IMR-90 (cell line): Measurements from ENCODE around the gene SLC9A7. TPM values are rescaled to one million over a fixed set of nuclear protein-coding genes. Genes with fewer than 3 reads are reported as not detected.

Experiments
- ATAC-seq: fragments of 200-7000 bp; cut with Tn5 transposase; 2 replicates; pipeline ENCODE4 v1.9.1; 2020; ENCODE audit warnings: low read depth, mild to moderate bottlenecking, moderate library complexity
- BruUV-seq: library from RNA; stranded (reverse); fragments of 400-500 nt; replicated peaks from 2 replicates; lab custom pipeline; 2021; lab: Mats Ljungman, UMichigan
- CTCF ChIA-PET: fragments of 300-600 bp; formaldehyde crosslinking; extraction: SDS; loops from one replicate; lab custom pipeline; 2021; ENCODE audit warnings: antibody characterized with exemption; lab: Yijun Ruan, JAX
- POLR2A ChIA-PET: fragments of 300-600 bp; sonication (Branson Sonifier 250); formaldehyde crosslinking; loops from one replicate; lab custom pipeline; 2022; ENCODE audit warnings: antibody characterized with exemption; ENCODE audit not compliant: unreplicated experiment; lab: Charles Lee
- DNase-seq: peaks from one replicate; pipeline ENCODE4 v3.0.0; 2013
- H2AFZ ChIP-seq: replicated peaks from 2 replicates; pipeline ENCODE3; 2013; ENCODE audit warnings: low read length, mild to moderate bottlenecking; ENCODE audit not compliant: poor library complexity
- H2AK5ac ChIP-seq: 2 replicates; pipeline ENCODE4 v1.6.1; 2013; ENCODE audit warnings: low read depth, low read length, inconsistent platforms
- H2AK9ac ChIP-seq: replicated peaks from 2 replicates; pipeline ENCODE3; 2013; ENCODE audit warnings: mild to moderate bottlenecking, low read depth, low read length, moderate library complexity; ENCODE audit not compliant: poor library complexity
- H2BK120ac ChIP-seq: 2 replicates; pipeline ENCODE4 v1.6.1; 2013; ENCODE audit warnings: low read depth, low read length, inconsistent platforms
- H2BK15ac ChIP-seq: 3 replicates; pipeline ENCODE4 v1.6.1; 2013; ENCODE audit warnings: low read depth, low read length, inconsistent platforms
- H2BK20ac ChIP-seq: 2 replicates; pipeline ENCODE4 v1.6.1; 2013; ENCODE audit warnings: low read depth, mild to moderate bottlenecking, inconsistent platforms, low read length, moderate library complexity
- H2BK5ac ChIP-seq: 2 replicates; pipeline ENCODE4 v1.6.1; 2013; ENCODE audit warnings: mild to moderate bottlenecking, low read depth, low read length, inconsistent platforms; ENCODE audit not compliant: poor library complexity, severe bottlenecking
- H3K14ac ChIP-seq: replicated peaks from 2 replicates; pipeline ENCODE4 v1.6.1; 2013; ENCODE audit warnings: low read depth, low read length, inconsistent platforms
- H3K18ac ChIP-seq: 2 replicates; pipeline ENCODE4 v1.6.1; 2013; ENCODE audit warnings: low read depth, low read length, control low read depth
- H3K23ac ChIP-seq: 2 replicates; pipeline ENCODE4 v1.6.1; 2013; ENCODE audit warnings: low read depth, low read length, inconsistent platforms
- H3K27ac ChIP-seq: 2 replicates; pipeline ENCODE4 v1.5.1; 2013; ENCODE audit warnings: mild to moderate bottlenecking, control low read depth, low read length; ENCODE audit not compliant: insufficient read depth
- H3K27me3 ChIP-seq: 2 replicates; pipeline ENCODE4 v1.6.1; 2013; ENCODE audit warnings: low read length; ENCODE audit not compliant: control insufficient read depth, insufficient read depth
- H3K36me3 ChIP-seq: 2 replicates; pipeline ENCODE4 v1.6.1; 2013; ENCODE audit warnings: low read length, mixed read lengths; ENCODE audit not compliant: control insufficient read depth, insufficient read depth
- H3K4ac ChIP-seq: 2 replicates; pipeline ENCODE4 v1.6.1; 2013; ENCODE audit warnings: low read depth, low read length, inconsistent platforms
- H3K4me1 ChIP-seq: 2 replicates; pipeline ENCODE4 v1.6.1; 2013; ENCODE audit warnings: low read length, mixed read lengths; ENCODE audit not compliant: control insufficient read depth, insufficient read depth
- H3K4me2 ChIP-seq: 2 replicates; pipeline ENCODE4 v1.6.1; 2013; ENCODE audit warnings: low read depth, mild to moderate bottlenecking, control low read depth, low read length, moderate library complexity
- H3K4me3 ChIP-seq: 2 replicates; pipeline ENCODE4 v1.5.1; 2013; ENCODE audit warnings: low read depth, mild to moderate bottlenecking, control low read depth, low read length, moderate library complexity; ENCODE audit not compliant: insufficient read depth
- H3K56ac ChIP-seq: 2 replicates; pipeline ENCODE4 v1.6.1; 2013; ENCODE audit warnings: low read length, inconsistent platforms; ENCODE audit not compliant: insufficient read depth; ENCODE audit errors: extremely low read depth
- H3K79me1 ChIP-seq, 2 experiments: 2 replicates each; pipeline ENCODE4 v1.6.1; 2013; ENCODE audit warnings: low read length in 2 of 2, inconsistent platforms in 1 of 2, low read depth in 1 of 2
- H3K9ac ChIP-seq: 2 replicates; pipeline ENCODE4 v1.6.1; 2013; ENCODE audit warnings: low read depth, low read length, control low read depth
- H3K9me1 ChIP-seq: 2 replicates; pipeline ENCODE4 v1.6.1; 2013; ENCODE audit warnings: low read length, inconsistent platforms; ENCODE audit not compliant: insufficient read depth
- H3K9me3 ChIP-seq: 2 replicates; pipeline ENCODE4 v1.6.1; 2013; ENCODE audit warnings: low read length; ENCODE audit not compliant: control insufficient read depth, insufficient read depth
- H4K20me1 ChIP-seq: 2 replicates; pipeline ENCODE4 v1.6.1; 2013; ENCODE audit warnings: low read length, inconsistent platforms; ENCODE audit not compliant: insufficient read depth
- H4K5ac ChIP-seq: 2 replicates; pipeline ENCODE4 v1.6.1; 2013; ENCODE audit warnings: mild to moderate bottlenecking, low read depth, low read length, control low read depth
- H4K8ac ChIP-seq, 2 experiments: 2 replicates each; pipeline ENCODE4 v1.6.1; 2013; ENCODE audit warnings: low read depth in 2 of 2, low read length in 2 of 2, control low read depth in 1 of 2, inconsistent platforms in 1 of 2
- H4K91ac ChIP-seq: 2 replicates; pipeline ENCODE4 v1.6.1; 2013; ENCODE audit warnings: low read depth, low read length, inconsistent platforms; ENCODE audit not compliant: insufficient read depth
- CEBPB ChIP-seq: IDR thresholded peaks from 2 replicates; pipeline ENCODE4 v1.6.1; 2012; ENCODE audit warnings: low read depth, low read length, improper control_type of control experiment
- RAD21 ChIP-seq: IDR thresholded peaks from 2 replicates; pipeline ENCODE4 v1.6.1; 2012; ENCODE audit warnings: low read length, improper control_type of control experiment
- RCOR1 ChIP-seq: IDR thresholded peaks from 2 replicates; pipeline ENCODE4 v1.6.1; 2012; ENCODE audit warnings: mild to moderate bottlenecking, low read length, improper control_type of control experiment; ENCODE audit not compliant: insufficient replicate concordance
- WGBS, 2 experiments: methylation state at CpG; one replicate each; pipeline versions ENCODE4 v1.1.5 to v1.1.7; 2013; ENCODE audit warnings: missing lambda C conversion rate in 2 of 2; ENCODE audit not compliant: insufficient read length in 1 of 2; ENCODE audit errors: extremely low coverage in 2 of 2; 5-methylcytosine and 5-hydroxymethylcytosine counted together
- dilution Hi-C: fragments of 300-500 bp; cut with HindIII; formaldehyde crosslinking; loops from one replicate; pipeline ENCODE4 v1.14.3; 2018; ENCODE audit warnings: low sequenced_read_pairs; ENCODE audit not compliant: unreplicated experiment
- in situ Hi-C: fragments of 300-500 bp; cut with MboI; formaldehyde crosslinking; loops from 3 replicates; pipeline ENCODE4 v1.14.3; 2019; ENCODE audit warnings: low sequenced_read_pairs, inconsistent platforms, mixed read lengths
- intact Hi-C: fragments of 100-400 bp; cut with micrococcal nuclease; formaldehyde crosslinking; loops from 2 replicates; pipeline ENCODE4 v1.10.0; 2022
- polyA plus RNA-seq, 3 experiments: library from polyadenylated mRNA; depleted of rRNA; stranded (reverse); fragments of >200 nt; gene quantifications; 2 replicates each; pipeline ENCODE4 v1.2.3, GENCODE V29; 2012; ENCODE audit warnings: low replicate concordance in 1 of 3
- total RNA-seq: library from RNA; depleted of rRNA; stranded (reverse); fragments of >200 nt; gene quantifications from 2 replicates; pipeline ENCODE4 v1.2.3, GENCODE V29; 2012

The SLC9A7 gene
- total and polyA plus RNA-seq, 2 of the 4 experiments (the other 2 are of a cell fraction) = 14.4 to 76.4 TPM

- Histone ChIP-seq H3K14ac (0 out of 2 replicates have a peak overlapping the region, but pooled peaks have one; percentile 26), H4K91ac (no peak overlapping the region), H2AK5ac (no peak overlapping the region), H2BK120ac (no peak overlapping the region), H3K27me3 (peaks cover 4% of the 10 kb centered on the region; the same call in 1 of the 2 replicates), H4K8ac (no peak overlapping the region), H3K36me3 (no peaks in the 10 kb centered on the region), H4K5ac (no peak overlapping the region), H3K18ac (no peak overlapping the region), H4K20me1 (no peaks in the 10 kb centered on the region), H2BK15ac (no peak overlapping the region), H3K79me1 (peaks cover 0 to 6% of the 10 kb centered on the region in 2 experiments; a peak in 2 of 4 replicates), H2BK20ac (no peak overlapping the region), H3K23ac (no peak overlapping the region), H2AK9ac (no peak overlapping the region), H2BK5ac (no peak overlapping the region), H3K4ac (no peak overlapping the region), H3K9me1 (peaks cover 5% of the 10 kb centered on the region; the same call in 1 of the 2 replicates), H2AFZ (no peak overlapping the region), H3K4me1 (peaks cover 5% of the 10 kb centered on the region; the same call in 1 of the 2 replicates), H3K4me2 (no peak overlapping the region), H3K56ac (no peak overlapping the region), H3K9ac (no peak overlapping the region), H3K27ac (no peak overlapping the region), H3K4me3 (no peak overlapping the region), H3K9me3 (no peaks in the 10 kb centered on the region)
- in situ Hi-C loops (no loop called here), intact Hi-C loops (loop anchor here (5.0 kb wide), 1 partner anchor 110 kb away; the partner anchor contains the start of gene CHST7), dilution Hi-C loops (no loop called here)
- BruUV-seq = no TSS peak
- ATAC-seq = no peak
- CTCF ChIA-PET = interaction anchor here (0.6 kb wide), 1 partner anchor 82 kb away, joined by 5 read pairs; no protein-coding TSS in a partner anchor
- no CpG with 5 or more reads among the region's 3 CpGs for WGBS, 2 experiments
- TF ChIP-seq RAD21 (no peak), CEBPB (peak; percentile 76), RCOR1 (no peak)
- peak; percentile 40 for DNase-seq
- POLR2A ChIA-PET = no interaction called here
These were observed 77.1 kb downstream of the SLC9A7 start for GRCh38 chrX:46681849-46682248.
